NCI-H128 (cell line): Measurements from ENCODE around the gene CIDEB.

Experiments used
- DNase-seq: peaks from one replicate; lab custom pipeline; 2025; ENCODE audit not compliant: unreplicated experiment; lab: John Stamatoyannopoulos, UW

CIDEB gene

GRCh38 chr14:24270537-24271133 lies 37.1 kb downstream of the CIDEB start:
- DNase-seq, result no peak

- DNase-seq, result no peak
Measured at GRCh38 chr14:24269910-24270536, 37.8 kb downstream of the CIDEB start.

GRCh38 chr14:24269368-24269767 lies 38.4 kb downstream of the CIDEB start:
- DNase-seq, result no peak

- no peak for DNase-seq
Measured at GRCh38 chr14:24268225-24268624, 39.6 kb downstream of the CIDEB start.

- DNase-seq, result no peak
Measured at GRCh38 chr14:24267516-24267915, 40.3 kb downstream of the CIDEB start.

DNA sequence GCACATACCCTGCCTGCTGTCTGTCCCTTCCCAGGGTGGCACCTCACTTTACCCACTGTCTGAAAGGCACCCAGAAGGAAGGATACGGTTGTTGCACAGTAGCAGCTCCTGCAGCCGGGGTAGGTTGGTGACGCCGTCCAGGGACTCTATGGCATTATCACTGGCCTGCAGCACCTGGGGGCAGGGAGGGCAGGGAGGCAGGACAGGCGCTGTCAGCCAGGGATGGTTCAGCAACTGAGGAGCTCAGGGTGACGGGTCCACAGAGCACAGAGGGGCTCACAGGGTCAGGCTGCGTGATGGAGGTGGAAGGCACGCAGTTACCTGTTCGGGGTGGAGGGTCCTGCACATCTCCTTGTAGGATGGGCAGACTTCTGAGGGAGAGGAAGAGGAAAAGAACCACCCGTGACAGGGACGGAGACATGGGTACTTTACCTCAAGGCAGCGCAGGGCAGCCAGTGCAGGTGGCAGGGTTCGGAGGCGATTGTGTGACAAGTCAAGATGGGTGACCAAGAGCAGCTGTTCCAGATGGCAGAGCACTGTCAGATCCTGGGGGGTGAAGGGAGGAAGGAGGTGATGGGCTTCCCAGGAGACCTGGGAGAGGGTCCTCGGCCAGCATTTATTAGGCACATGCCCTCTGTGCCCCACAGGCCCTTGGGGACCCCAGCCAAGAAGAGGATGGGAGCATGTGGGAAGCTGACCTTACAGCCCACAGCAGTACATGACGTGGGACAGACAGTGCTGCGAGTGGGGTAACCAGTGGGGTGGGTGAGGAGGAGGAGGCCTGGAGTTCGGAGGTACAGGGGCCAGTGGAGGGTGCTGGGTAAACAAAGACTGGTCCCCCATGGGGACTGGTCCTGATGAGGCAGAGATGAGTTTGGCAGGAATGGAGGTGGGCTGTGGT lies 41.2 kb downstream of the CIDEB start:
- no peak for DNase-seq

DNA sequence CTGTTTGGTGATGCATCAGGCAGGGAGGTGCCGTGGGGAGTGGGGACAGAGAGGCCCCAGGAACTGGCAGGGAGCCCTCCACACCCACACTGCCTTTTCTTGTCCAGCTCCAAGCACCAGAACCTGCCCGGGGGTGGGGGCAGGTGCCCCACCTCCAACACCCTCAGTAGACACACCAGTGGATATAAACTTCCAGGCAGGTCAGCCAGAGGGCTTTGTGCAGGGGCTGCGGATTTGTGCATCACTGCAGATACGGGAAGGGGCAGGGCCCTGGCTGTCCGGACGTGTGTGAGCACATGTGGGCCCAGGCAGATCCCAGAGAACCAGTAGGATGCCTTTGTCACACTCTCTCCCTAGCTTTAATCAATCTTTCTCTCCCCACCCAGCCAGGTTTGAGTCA lies 43.5 kb downstream of the CIDEB start:
- no peak for DNase-seq

- DNase-seq, result no peak
Measured at GRCh38 chr14:24263848-24264247, 43.9 kb downstream of the CIDEB start.

DNA sequence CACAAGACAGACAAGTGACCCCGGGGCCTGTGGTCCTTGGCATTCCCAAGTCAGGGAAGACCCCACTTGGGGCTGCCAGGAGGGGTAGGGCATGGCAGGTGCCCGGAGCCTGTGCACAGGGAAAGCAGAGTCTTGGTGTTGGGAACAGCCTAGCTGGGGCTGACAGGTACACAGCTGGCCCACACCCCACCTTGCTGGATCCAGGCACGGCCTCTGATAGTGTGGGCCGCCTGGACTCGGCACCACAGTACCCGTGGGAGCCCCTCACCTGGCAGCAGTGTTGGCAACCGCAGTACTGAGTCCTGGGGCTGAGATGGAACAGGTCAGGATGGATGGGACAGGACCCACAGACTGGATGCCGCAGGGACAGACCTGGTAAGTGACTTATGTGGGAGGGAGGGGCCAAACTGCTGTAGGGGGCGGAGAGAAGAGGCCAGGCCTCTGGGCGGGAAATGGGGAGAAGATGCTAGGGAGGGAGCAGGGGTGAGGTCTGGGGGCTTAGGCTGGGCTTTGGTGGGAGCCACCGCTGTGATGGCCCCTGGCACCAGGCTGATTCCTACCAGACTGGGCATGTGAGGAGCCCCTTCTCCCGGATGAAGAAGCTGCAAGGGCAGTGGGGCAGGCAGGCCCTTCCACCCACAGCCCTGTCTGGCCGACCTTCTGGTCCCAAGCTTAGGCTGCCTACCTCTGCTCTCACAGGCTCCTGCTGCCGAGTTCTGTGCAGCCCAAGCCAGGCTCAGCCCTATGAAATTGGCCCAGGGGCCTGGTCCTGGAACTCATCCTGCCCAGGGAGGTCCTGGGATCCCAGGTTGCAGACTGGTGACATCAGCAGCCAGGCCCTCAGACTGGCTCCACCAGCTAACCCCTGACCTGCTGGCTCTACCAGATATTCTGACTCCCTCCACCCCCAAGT lies 44.7 kb downstream of the CIDEB start, which contains the start of gene TGM1:
Gene TGM1, minus strand, starts transcription at position 357 of the 913 bp plus-strand sequence. CDS start 825 bp downstream, outside the sequence.
- DNase-seq, result no peak

- DNase-seq, result no peak
Measured at GRCh38 chr14:24261969-24262327, 45.8 kb downstream of the CIDEB start.

DNA sequence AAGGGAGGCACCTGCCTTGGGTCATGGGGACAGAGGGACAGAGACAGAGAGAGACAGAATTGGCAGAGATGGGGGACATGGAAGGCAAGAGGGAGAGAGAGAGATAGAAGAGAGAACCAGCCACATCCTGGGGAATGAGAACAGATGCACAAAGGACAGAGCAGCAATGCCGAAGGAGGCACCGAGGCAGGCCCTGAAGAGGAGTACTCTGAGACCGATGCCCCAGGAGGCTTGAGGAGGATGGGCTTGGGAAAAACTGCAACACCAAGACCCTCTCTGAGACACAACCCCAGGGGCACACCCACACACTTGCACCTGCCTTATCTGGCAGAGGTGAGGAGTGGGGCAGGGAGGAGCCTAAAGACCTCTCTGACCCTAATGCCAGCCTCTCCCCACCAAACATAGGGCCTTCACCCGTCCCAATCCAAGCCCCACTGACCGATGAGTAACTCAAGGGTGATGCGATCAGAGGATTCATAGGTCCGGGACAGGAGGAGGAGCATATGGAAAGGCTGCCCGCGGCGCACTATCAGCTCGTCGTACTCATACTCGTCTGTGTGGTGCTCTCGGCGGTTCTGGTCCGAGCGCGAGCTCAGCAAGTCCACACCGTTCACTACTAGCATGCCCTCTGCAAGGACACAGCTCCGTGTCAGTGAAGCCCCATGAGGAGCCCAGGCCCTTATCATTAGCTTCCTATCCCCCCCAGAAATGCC lies 46.4 kb downstream of the CIDEB start:
- no peak for DNase-seq

DNA sequence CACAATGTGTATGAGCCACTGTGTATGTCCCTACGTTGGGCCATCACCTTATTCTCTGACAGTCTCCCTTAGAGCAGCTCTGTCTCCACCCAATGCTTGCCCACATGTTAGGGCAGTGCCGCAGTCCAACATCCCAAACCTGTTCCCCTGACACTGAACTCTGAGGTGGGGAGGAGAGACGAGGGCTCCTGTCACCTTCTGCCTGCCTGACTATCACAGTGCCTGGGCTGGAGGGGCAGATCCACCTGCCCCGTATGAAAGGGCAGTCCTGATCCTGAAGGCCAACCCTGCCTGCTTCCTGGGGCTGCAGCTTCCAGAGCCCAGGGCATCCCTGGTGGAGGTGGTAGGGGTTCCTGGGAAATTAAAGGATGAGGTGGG lies 47.0 kb downstream of the CIDEB start:
- DNase-seq, result no peak

DNA sequence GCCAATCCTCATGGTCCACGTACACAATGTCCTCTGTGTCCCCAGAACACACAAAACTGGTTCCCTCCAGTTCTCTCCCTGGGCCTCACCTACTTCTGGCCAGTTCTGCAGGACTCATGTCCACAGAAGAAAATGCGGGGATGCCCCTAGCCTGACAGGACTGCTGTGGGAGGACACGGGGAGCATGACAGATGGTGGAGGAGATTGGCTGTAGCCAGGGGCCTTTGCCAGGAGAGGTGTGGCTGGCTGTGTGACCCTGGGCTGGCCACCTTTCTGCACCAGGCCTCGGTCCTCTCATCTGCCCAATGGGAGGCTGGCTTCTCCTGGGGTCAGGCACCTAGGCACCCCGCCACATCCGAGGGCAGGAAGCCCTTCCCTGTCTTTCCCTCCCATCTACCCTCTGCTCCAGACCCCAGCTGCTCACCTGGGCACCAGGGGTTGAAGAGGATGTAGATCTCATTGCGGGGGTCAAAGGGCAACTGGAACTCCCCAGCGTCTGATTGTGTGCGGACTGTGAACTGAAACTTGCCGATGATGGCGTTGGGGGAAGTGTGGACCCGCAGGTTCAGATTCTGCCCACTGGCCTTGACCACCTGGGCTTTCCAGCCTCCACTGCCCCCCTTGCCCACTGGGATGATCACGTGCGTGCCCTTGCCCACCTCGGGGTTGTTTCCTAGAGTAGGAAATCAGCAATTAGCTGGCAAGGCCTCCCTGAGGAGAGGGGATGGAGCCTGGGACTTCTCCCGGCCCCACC lies 47.6 kb downstream of the CIDEB start:
- DNase-seq, result no peak

DNA sequence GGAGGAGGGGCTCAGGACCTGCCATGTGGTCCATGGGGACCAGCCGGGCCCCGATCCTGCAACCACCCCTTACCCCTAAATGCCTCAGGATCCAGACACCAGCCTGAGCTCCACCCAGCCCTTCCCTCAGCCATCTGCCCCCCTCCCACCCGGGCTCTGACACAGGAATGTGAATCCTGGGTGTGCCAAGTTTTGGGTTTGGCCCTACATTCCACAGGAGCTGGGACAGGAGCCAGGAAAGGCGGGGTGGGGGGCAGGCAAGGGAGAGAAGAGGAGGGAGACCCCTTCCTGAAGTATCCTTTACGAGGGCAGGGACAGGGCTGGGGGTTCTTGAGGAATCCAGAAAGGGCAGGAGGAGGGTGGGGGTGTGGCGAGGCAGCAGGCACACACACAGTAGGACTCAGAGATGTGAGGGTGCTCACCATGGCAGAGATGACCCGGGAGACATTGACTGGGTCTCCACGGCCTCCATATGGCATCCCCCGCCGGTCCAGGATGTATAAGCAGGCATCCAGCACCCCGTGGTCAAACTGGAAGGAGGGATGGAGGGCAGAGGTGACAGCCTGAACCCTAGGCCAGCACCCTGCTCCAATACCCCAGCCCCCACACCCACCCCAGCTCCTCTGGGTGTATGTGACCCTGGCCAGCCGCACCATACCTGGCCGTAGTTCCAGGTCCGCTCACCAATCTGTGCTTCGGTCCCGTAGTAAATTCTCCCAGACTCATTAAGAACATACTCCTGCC lies 48.3 kb downstream of the CIDEB start:
- no peak for DNase-seq

DNA sequence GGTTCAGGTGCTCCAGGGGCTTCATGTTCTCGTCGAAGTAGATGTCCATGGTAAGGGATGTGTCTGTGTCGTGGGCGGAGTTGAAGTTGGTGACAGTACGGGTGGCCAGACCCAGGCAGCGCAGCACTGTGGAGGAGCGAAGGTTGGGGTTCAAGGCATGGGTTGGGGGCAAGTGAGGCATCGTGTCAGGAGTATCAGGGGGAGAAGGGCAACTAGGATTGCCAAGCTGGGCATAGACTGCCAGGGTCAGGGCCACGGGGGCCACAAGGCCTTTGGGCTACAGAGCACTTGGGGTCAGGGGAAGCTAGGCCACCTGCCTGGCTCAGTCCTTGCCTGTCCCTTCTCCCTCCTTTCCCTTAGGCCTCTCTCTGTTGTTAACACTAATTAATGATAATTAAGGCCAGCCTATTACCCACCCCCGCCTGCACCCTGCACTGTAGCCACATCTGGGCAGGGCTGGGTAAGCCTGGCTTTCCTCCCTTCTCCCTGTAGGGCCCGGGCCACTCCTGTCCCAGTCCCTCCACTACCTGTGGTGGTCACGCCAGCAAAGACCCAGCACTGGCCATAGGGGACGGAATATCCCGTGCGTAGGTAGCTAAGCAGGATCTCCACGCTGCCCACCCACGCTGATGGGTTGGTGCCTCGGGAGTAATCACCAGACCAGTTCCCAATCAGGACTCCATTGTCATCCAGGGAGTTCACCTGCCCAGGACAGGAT lies 49.1 kb downstream of the CIDEB start:
- no peak for DNase-seq

DNA sequence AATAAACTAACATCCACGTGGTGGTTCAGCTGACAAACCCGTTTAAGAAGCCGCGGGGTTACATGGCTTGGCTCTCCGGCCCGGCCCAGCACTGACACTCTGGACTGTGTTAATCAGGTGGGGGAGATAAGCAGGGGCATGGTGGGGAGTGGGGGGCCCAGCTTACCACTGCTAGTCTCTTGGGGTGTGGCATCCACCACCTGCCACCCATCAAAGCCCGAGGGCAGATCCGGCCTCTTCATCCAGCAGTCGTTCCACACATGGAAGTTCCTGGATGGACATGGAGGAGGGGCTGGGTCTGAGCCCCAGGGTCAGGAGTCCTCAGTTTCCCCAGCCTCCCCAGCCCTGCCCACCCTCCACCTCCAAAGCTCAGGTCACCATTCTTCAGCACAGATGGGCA lies 49.7 kb downstream of the CIDEB start:
- no peak for DNase-seq

DNA sequence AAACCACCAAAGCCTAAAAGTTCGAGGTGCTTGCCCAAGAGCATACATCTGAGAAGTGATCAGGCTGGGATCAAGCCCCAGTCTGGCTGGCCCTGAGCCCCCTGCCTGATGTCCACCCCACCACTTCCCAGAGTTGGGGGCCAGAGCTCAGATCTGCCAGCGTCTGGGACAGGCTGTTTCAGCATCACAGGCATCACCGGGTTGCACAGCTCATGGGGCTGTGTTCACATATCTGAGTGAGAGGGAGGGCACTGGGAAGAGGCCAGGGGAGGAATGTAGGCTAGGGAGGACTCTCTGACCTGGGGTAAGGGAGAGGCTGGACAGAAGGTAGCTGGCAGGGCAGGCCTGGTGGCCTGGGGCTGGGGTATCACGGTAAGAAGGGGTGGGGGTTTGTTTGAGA lies 50.8 kb downstream of the CIDEB start:
- no peak for DNase-seq

DNA sequence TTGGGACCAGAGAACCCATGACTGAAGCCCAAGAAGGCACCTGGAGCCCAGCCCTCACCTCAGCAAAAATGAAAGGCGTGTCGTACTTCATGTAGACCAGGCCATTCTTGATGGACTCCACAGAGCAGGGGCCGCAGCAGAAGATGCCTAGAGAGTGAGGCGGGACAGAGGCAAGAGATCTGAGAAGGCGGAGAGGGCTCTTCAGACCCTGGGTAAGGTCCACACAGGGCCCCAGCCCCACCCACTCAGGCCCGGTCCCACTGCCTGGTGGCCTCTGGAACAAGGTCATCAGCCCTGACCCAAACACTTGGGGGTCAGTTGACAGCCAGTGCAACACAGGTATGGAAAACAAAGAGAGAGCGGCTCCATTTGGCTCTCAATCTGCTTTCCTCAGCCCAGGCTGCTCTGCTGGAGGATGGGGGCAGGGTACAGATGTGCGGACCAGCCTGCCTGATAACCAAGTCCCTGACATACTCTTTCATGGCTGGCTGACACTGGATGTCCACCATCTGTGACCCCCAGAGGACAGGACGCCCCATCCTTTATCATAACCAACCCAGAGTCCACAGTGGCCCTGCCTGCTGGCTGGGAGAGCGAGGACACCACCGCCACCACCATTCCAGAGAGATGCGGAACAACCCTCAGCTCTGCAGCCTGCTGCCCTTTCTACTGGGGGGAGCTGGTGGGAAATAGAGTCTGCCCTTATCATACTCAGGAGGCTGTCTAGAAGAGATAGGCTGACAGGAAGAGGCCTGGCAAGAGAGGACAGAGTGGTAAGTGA lies 51.7 kb downstream of the CIDEB start:
- no peak for DNase-seq
